Measurements from ENCODE around the gene LURAP1L.

DNA sequence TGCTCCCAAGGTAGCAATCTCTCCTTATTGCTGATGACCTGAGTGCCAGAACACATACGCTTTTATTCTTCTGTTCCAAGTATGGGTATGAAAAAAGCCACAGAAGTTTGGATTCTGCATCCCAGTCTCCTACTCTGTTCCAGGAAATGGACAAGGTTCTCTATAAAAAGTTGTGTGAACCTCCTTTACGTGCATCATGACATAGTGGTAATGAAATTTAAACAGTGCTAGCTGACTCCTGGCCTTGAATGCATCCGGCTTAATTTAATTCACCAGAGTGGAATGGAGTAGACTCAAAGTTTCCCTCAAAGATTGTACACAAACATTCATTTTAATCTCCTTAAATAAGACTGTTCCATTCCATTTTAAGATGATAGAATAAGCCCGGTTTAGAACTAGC, 68.9 kb downstream of the LURAP1L start:
- TF ChIP-seq, protein P1, sequence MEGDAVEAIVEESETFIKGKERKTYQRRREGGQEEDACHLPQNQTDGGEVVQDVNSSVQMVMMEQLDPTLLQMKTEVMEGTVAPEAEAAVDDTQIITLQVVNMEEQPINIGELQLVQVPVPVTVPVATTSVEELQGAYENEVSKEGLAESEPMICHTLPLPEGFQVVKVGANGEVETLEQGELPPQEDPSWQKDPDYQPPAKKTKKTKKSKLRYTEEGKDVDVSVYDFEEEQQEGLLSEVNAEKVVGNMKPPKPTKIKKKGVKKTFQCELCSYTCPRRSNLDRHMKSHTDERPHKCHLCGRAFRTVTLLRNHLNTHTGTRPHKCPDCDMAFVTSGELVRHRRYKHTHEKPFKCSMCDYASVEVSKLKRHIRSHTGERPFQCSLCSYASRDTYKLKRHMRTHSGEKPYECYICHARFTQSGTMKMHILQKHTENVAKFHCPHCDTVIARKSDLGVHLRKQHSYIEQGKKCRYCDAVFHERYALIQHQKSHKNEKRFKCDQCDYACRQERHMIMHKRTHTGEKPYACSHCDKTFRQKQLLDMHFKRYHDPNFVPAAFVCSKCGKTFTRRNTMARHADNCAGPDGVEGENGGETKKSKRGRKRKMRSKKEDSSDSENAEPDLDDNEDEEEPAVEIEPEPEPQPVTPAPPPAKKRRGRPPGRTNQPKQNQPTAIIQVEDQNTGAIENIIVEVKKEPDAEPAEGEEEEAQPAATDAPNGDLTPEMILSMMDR (IDR thresholded peaks at IDR 0.05): no peak
- TF ChIP-seq EP300 (IDR thresholded peaks at IDR 0.05): no peak

Data from tibial nerve (tissue), 4 donors.